GM18909 (cell line): Measurements from ENCODE around the gene CFAP300.
A peak's percentile ranks its signal among the peaks of the same experiment; 100 is the strongest.

ENCODE experiments used
- ATAC-seq: cut with Tn5 transposase; IDR thresholded peaks from one replicate; pipeline ENCODE4 v1.9.1; 2021; ENCODE audit warnings: mild to moderate bottlenecking; ENCODE audit not compliant: unreplicated experiment, poor library complexity

CFAP300 gene

GRCh38 chr11:102047305-102047924, at the start of gene CFAP300:
TSS of gene CFAP300 (plus strand) at chr11:102047437. CDS start at chr11:102047471, 34 bp downstream.
- ATAC-seq = peak; percentile 76

GRCh38 chr11:102001657-102002338, 45.4 kb upstream of the CFAP300 start:
- no peak for ATAC-seq

- ATAC-seq = no peak
Observed at GRCh38 chr11:102004220-102004619, 43.0 kb upstream of the CFAP300 start.

GRCh38 chr11:102005306-102005705, 41.9 kb upstream of the CFAP300 start:
- ATAC-seq = no peak

GRCh38 chr11:102006835-102007566, 40.2 kb upstream of the CFAP300 start:
- ATAC-seq = no peak

GRCh38 chr11:102007567-102008437, 39.4 kb upstream of the CFAP300 start:
- ATAC-seq = peak; percentile 71

GRCh38 chr11:102010776-102011494, 36.3 kb upstream of the CFAP300 start:
- ATAC-seq = no peak

GRCh38 chr11:102012946-102013345, 34.3 kb upstream of the CFAP300 start:
- no peak for ATAC-seq

GRCh38 chr11:102014756-102015155, 32.5 kb upstream of the CFAP300 start:
- no peak for ATAC-seq

GRCh38 chr11:102017026-102017425, 30.2 kb upstream of the CFAP300 start:
- no peak for ATAC-seq

GRCh38 chr11:102026217-102026616, 21.0 kb upstream of the CFAP300 start:
- no peak for ATAC-seq

- ATAC-seq = no peak
Observed at GRCh38 chr11:102026959-102027358, 20.3 kb upstream of the CFAP300 start.

GRCh38 chr11:102036757-102037156, 10.5 kb upstream of the CFAP300 start:
- no peak for ATAC-seq

- no peak for ATAC-seq
Observed at GRCh38 chr11:102046841-102047240, 396 bp upstream of the CFAP300 start.

- no peak for ATAC-seq
Observed at GRCh38 chr11:102050927-102051575, 3.8 kb downstream of the CFAP300 start.

- no peak for ATAC-seq
Observed at GRCh38 chr11:102061276-102061675, 14.0 kb downstream of the CFAP300 start.

- ATAC-seq = no peak
Observed at GRCh38 chr11:102062106-102062505, 14.9 kb downstream of the CFAP300 start.

GRCh38 chr11:102064316-102064715, 17.1 kb downstream of the CFAP300 start:
- no peak for ATAC-seq

- no peak for ATAC-seq
Observed at GRCh38 chr11:102070766-102071165, 23.5 kb downstream of the CFAP300 start.
